NCI-H526 (cell line): ENCODE data around the gene MB21D2.
"Not testable (repeated sequence)": the region's sequence is repeated elsewhere in the genome, so short reads cannot be mapped to it uniquely, and the experiment has no call there.

ENCODE experiments used
- DNase-seq, 2 experiments: peaks; one replicate each; lab custom pipeline; 2025; lab: John Stamatoyannopoulos, UW

The MB21D2 gene

DNA sequence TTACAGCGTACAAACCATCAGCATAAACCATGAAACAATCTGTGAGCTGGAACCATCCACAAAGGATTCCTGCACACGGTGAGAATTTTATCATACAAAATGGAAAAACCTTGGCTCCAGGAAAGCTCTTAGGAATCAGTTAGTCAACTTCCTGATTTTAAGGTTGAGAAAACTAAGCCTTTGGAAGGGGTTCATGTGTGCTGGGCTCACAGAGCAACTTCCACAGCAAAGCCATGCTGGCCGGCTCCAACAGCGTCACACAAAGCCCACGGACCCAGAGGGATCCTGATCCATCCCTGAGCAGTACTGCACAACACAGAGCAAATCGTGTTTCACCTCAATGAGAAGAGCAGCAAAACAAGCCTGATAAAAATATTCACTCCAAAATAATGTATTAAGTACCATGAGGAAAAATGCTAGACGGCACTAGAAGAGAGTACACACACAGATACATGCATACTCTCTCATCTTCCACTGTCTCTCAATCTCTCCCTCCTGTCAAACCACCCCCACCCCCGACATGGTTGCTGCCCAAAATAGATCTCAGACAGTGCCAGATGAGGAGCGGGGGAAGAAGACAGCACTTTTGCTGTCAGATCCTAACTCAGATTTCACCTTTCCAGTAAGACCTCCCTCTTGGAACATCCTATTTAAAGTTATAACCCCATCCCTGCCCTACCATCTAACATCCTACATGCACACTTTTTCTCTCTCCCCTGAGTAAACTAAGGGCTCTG is 58.6 kb downstream of the MB21D2 start:
- no peak for DNase-seq

DNA sequence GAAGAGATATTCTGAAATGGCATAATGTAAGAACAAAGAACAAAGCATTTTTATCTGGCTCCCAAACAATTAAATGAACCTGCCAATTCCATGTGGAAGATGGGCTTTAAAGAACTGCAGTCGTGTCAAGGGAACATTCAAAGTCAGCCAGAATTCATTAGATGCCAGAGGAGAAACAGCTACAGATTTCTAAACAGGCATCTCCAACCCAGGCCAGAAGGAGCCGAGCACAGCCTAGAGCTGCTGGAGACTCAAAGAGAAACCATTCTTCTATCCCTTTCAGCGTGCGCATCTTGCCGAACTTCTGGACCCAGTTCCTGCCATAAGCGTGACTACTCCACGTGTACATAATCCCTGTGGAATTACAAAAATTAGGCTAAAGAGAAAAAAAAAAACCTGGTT is 60.4 kb downstream of the MB21D2 start:
- no peak for DNase-seq

DNA sequence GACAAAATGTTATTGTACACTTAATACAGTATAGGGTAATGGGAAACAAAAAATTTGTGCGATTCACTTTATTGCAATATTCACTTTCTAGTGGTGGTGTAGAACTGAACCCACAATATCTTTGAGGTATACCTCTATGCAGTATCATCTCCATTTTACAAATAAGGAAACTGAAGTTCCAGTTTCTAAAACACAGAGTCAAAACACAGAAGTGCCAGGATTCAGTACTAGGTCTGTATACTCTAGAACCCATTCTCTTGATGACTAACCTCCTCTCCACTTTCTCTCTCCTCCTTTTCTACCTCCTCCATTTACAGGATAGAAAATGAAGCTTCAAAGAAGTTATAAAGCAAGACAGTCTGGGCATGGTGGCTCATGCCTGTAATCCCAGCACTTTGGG is 62.2 kb downstream of the MB21D2 start:
- no peak for DNase-seq

DNA sequence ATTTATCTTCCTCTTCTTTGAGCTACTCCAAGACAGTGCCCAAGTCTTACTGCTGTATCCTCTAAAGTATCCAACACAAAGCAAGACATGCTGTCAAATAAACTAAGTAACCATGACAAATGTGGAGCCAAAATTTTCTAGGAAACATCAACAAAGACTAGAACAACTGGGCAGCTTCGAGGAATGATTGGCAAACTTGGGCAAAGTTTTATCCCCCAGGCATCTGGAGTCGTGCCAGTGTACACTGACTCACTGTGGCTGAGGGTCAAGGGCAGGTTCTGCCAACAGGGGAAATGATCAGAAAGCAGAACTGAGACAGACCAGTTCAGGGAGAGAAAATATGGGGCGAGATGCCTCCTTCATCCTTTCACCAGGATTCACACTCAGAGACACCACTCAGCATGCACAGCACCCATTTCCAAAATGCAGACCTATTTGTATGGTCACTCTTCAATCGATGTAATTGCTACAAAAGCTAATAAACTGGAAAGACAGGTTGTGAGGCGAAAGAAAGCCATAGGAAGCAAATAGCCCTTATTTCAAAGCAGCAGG is 65.8 kb downstream of the MB21D2 start:
- DNase-seq: peak in 1 of 2 experiments; percentile 12

DNA sequence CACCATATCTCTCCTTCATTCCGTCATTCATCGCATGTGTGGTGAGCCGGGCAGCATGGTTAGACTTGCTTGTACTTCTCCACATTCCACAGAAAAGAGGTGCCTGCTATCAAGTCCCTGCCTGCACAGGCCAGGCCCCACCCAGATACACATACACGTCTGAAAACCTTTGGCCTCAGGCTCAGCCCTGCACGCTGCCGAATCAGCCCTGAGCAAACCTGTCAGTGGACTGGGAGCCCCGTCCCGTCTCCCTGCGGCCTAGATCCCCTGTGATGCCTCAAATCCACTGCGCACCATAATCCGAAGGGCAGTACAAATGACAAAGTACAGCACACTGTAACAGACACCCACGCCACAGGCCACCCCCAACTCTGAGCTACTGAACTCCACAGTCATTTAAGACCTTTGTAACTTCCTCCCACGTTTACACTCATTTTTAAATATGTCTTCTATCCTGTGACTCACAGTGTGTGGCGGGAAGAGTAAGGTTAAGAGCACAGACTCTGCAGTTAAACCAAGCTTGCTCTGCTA is 67.1 kb downstream of the MB21D2 start:
- no peak for DNase-seq

DNA sequence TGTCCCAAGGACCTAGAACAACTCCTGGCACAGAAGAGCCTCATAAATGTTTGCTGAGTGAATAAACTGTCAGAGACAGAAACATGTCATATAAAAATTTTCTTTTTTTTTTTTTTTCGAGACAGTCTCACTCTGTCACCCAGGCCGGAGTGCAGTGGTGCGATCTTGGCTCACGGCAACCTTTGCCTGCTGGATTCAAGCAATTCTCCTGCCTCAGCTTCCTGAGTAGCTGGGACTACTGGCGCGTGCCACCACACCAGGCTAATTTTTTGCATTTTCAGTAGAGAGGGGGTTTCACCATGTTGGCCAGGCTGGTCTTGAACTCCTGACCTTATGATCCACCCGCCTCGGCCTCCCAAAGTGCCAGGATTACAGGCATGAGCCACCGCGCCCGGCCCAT is 67.8 kb downstream of the MB21D2 start:
- DNase-seq: not testable (repeated sequence)

DNA sequence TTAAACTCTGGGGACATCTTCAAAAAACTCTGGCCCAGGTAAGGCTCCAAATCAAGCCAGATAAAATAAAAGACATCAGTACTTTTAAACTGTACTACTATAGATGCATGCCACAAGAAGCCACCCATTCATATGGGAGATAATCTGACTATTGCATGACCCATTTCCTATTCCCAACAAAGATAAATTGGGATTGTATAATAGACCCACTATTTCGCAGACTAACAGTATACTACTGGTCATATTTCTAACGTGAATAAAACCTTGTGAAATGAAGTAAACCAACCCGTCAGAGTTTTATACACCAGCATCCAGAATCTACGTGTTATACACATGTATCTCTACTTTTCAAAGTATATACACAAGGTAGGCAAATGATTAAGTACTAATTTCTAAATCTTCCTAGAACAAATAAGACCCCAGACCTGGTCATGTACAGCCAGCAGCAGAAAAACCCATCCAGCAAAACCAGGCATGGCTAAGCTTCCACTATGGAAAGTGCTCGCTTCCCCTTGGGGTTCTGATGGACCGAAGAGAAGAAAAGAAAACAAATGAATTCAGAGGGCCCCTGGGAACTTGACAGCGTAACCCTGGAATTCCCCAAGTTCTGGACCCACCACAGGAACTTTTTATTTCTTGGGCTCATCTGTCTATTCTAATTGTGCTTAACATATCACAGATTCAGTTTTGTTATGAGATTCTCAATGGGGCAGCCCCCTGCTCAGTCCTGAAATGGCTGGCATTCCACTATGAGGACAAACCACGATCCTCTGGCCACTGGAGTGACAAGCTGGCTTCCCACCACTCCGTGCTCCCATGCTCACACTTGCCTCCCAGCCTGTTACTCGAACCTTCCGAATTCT is 69.1 kb downstream of the MB21D2 start:
- DNase-seq: no peak

DNA sequence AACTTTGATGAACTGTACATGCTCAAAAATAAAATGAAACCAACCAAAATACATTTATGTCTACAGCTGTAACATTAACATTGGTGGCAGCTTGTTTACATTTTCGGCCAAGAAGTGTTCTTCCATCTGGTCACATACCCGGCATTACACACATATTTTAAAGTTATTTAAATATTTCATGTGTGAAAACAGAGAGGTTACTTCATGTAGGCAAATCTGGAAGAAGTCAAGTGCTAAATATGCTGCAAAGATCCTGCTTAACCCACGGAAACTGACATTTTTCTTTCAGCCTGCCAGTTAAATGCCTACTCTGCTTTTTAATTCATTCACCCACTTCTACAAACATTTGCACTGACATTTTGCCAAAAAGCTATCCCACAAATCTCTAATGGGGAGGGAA is 69.7 kb downstream of the MB21D2 start:
- no peak for DNase-seq

DNA sequence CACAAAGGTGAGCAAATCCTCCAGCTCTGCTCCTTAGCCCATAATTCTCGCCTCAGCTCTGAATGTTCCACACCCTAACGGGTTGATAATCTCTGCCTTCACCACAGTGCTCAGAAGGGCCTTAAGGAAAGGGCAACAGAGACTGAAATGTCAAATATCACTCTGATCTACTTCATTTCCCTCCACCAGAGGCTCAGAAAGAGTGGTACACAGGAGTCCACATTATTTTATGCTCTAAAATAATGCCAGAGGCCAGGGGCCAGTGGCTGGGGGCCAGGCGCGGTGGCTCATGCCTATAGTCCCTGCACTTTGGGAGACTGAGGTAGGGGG is 72.2 kb downstream of the MB21D2 start:
- no peak for DNase-seq

DNA sequence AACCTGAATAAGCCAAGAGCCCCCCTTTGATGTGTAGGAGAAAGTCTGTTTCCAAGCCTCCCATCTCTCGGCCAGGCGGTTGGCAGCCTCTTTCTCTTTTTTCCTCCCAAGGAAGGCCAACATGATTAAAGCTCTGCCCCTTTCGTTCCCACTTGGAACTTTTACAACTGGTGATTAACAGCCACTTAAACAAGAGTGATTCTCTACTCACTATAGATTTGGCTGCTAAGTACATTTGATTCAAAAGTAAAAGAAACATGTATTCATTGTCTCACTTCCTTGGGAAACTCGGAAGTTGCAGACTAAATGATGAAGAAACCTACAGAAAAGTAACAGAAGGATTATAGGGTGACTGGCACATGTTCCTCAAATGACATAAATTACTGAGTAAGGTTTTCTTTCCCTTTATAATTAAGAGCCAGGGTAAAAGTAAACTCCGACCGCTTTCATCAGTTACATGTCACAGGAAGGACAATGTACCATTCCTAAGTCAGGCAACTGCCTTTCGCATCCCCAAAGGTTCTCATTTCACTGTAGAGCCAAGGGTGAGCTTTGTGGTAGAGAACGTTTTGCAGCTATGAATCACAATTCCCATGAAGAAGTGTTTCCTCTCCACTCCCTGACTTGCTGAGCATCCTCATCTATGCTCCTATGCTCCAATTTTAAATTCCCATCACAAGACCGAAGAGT is 72.7 kb downstream of the MB21D2 start:
- DNase-seq: no peak

DNA sequence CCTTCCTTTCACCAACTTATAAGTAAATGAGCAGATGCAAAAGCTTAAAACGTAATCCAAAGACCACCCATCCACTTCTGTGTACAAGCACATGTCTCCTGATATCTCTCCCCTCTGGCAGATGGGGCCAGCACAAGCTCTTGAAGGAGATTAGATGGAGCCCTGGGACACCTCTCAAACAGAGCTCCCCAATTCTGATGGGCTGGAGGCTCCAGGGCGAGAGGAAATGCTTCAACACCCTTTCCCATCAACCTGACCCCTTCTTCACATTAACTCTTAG is 73.2 kb downstream of the MB21D2 start:
- no peak for DNase-seq

DNA sequence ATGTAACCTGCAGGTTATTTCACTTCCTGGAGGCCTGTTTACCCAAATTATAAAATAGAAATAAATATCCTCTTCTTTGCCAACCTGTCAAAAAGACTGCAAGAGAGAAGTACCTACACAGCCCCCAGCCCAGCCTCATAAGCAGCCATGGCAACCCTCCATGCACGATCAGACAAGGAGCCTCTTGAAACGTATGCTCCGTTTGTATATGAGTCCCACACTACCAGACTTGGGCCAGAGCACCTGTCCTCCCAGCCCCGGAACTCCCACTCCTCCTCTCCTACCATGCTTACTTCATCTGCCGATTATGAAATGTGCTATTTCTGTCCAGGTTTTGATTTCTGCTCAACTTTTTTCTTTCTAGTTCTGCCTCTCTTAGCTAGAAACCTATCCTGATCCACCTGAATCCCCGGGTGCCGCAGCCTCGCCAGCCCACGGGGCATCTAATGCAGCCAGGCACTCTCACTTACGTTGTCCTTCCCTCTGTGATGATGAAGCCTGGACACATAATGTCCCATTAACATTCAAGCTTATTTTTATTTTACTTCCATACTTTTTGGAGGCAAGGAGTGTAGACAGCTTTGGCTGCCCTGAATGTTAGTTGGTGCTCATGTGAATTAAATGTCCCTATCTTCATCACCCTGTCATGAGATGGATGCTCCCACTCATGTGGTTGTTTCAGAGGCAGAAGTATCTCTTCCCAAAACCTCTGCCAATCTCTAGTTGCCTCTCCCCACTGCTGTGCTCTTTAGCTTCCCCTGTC is 73.8 kb downstream of the MB21D2 start:
- no peak for DNase-seq

DNA sequence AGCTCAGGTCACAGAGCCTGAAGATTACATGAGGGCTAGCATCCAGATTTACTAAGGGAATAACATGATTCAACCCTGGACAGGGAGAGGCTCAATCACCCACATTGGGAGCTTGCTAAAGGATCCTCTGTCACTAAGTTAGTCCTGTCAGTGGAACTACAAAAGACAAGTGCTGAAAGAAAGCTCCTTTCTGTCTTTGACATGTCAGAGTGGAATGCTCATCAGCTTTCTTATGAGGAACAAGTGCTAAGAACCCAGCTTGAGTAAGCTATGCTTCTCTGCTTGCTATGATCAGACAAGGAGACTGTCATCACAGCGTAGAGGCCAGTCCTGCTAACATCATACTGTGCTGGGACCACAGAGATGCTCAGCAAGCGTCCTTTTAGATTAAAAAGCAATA is 74.5 kb downstream of the MB21D2 start:
- no peak for DNase-seq

DNA sequence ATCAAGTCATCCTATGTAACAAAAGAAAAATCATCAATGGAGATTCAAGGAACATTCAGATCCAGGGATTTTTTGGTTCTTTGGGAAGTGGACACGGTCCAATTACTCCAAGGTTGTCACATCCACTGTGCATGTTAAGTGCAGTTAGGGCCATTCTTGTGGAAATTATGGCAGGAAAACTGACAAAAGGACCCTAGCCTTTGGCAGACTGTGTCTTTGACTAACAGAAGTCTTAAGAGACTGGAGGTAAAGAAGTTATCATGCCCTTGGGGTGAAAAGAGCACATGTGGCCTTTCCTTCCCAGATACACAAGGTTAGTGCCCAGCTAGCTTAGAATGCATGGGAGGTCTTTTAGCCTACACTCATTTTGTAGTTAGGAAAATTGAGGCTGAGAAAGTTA is 74.9 kb downstream of the MB21D2 start:
- DNase-seq: no peak

DNA sequence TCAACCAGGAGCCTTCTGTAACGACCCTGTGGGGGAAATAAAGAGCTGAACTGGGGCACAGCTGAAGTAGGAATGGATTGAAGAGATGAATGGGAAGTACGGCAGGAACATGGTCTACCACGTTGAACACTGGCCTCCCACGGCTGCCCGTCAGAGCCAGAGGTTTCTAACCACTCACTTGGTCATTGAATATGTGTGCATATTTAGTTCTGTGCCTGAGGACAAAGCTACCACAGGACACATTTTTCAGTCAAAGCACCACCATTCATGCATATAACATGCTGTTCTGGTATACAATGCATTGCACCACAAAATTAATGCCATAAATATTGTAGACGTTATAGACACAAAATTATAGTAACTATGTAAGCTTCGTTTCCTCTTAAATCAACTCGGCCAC is 75.5 kb downstream of the MB21D2 start:
- no peak for DNase-seq

DNA sequence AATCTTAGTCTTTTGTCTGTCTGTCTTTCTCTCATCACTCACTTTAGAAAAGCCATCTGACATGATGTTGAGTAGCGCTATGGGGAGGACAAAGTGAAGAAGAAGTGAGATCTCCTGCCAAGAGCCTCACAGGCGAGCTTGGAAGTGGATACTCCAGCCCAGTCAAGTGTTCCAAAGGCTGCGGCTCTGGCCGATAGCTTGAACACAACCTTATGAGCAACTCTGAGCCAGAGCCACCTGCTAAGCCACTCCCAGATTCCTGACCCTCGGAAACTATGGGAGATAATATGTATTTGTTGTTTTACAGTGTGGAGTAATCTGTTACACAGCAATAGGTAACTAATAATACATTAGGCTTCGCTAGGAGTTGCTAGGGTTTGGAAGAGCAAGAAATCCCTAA is 76.2 kb downstream of the MB21D2 start:
- DNase-seq: no peak

DNA sequence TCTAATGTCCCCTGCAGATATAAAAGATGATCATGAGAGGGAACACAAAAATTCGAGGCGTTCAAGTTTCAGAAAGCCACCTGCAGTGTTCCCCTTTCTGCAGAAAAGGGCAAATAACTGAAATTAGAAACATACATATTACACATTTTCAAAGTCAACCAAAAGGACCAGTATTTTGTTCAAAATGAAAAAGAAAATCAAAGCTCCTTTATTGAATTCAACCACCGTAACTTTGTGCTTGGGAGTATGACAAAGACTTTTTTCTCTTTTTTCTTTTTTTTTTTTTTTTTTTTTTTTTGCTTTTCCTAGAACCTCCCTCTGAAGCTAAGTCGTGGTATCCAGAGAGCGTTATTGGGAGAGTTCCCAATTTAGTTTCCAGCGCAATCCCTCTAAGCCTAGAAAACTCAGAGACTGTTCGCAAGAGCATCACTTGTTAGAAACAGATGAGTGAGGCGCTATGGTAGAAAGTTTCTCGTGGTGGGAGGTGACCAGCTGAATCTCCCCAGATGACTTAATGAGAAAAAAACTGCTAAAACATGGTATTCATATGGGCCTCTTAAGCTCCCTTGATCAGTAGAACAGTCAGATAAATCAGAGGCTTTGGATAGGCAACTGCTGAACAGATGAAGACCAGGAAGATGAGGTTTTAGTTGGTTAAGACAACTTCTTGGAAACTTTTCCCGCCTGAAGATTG is 77.4 kb downstream of the MB21D2 start:
- DNase-seq: no peak

DNA sequence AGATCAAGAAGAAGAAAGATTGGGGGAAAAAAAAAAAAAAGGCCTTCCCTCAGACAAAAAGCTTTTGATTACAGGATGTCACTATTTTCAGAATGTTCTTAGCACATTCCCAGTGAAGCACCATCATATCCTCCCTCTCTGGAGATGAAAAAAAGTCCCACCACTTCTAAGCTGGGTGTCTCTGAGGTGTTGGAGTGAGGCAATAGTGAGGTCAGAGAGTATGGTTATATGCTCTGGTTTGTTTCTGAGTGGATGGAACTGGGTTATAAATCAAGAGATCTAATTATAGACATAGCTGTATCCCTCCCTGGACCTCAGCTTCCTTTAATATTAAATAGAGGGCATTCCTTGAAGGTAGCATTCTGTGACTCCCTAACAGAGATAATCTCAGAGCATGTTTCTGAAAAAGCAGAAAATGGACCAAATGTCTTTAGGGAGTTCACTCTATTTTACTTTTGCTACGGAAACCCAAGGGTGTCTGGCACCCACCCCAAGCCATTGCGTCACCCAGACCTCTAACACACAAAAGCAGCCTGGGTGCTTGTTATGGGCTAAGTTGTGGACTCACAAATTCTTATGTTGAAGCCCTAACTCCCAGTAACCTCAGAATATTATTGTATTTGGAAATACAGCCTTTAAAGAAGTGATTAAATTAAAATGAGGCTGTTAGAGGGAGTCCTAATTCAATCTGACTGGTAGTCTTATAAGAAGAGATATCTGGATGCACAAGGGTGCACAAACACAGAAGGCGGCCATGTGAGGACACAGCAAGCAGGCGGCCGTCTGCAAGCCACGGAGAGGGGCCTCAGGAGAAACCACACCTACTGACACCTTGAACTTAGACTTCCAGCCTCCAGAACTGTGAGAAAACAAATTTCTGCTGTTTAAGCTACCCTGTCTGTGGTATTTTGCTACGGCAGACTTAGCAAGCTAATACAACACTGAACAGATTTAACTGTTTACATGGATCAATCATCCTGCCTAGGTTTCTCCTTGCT is 81.5 kb downstream of the MB21D2 start:
- no peak for DNase-seq

DNA sequence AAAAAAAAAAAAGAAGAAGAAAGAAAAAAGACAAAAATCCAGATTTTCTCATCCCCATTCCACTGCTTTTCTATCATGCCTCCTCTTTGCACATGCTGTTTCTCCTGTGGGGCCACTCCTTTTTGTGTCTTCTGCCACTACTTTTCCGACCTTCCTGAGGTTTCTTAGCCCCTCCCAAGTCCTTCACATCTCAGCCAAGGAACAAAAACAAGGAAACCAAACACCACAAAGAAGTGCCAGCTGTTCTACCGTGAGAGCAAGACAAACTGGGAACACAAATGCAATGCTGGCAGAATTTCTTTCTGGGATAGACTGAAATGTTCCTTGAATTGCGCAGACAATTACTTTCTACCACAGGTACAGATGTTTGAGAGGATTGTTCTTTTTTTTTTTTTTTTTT is 83.2 kb downstream of the MB21D2 start:
- DNase-seq: no peak
